T follicular helper cell (primary cell): Measurements from ENCODE around the gene CHN1.

ENCODE experiments used
- DNase-seq: peaks from one replicate; pipeline ENCODE4 v3.0.0-alpha.2; 2020; ENCODE audit warnings: low read depth

CHN1 gene

GRCh38 chr2:174924061-174924693 lies 81.0 kb downstream of the CHN1 start:
- no peak for DNase-seq

- DNase-seq: no peak
Observed at GRCh38 chr2:174919947-174920595, 85.1 kb downstream of the CHN1 start.

- no peak for DNase-seq
Observed at GRCh38 chr2:174918886-174919526, 86.2 kb downstream of the CHN1 start.

- no peak for DNase-seq
Observed at GRCh38 chr2:174916270-174916930, 88.8 kb downstream of the CHN1 start.

GRCh38 chr2:174914853-174915760 lies 90.1 kb downstream of the CHN1 start:
- DNase-seq: no peak

GRCh38 chr2:174908284-174908683 lies 96.9 kb downstream of the CHN1 start:
- no peak for DNase-seq

GRCh38 chr2:174903264-174903556 lies 102.0 kb downstream of the CHN1 start:
- no peak for DNase-seq

- DNase-seq: no peak
Observed at GRCh38 chr2:174902506-174903263, 102.5 kb downstream of the CHN1 start.

- DNase-seq: no peak
Observed at GRCh38 chr2:174901075-174901474, 104.1 kb downstream of the CHN1 start.

GRCh38 chr2:174897286-174897685 lies 107.9 kb downstream of the CHN1 start:
- no peak for DNase-seq

GRCh38 chr2:174893018-174893417 lies 112.2 kb downstream of the CHN1 start:
- DNase-seq: no peak

- DNase-seq: no peak
Observed at GRCh38 chr2:174892546-174892945, 112.6 kb downstream of the CHN1 start.

GRCh38 chr2:174888646-174889271 lies 116.4 kb downstream of the CHN1 start:
- no peak for DNase-seq

GRCh38 chr2:174888146-174888545 lies 117.0 kb downstream of the CHN1 start:
- DNase-seq: no peak

- DNase-seq: no peak
Observed at GRCh38 chr2:174882416-174882815, 122.8 kb downstream of the CHN1 start.

GRCh38 chr2:174881678-174882077 lies 123.5 kb downstream of the CHN1 start:
- DNase-seq: no peak

- DNase-seq: no peak
Observed at GRCh38 chr2:174878537-174879147, 126.5 kb downstream of the CHN1 start.

GRCh38 chr2:174877751-174878150 lies 127.4 kb downstream of the CHN1 start:
- DNase-seq: no peak

GRCh38 chr2:174877301-174877700 lies 127.9 kb downstream of the CHN1 start:
- DNase-seq: no peak

GRCh38 chr2:174874085-174874484 lies 131.1 kb downstream of the CHN1 start:
- DNase-seq: no peak
